Pulmonary artery endothelial cell (primary cell): ENCODE data around the gene PLA2G7. TPM values are rescaled to one million over a fixed set of nuclear protein-coding genes. Genes with fewer than 3 reads are reported as not detected.

Experiments used
- DNase-seq: peaks from one replicate; pipeline ENCODE4 v3.0.0-alpha.2; 2011; ENCODE audit warnings: low read depth, low spot score
- total RNA-seq: library from RNA; depleted of rRNA; stranded (reverse); fragments of >200 nt; gene quantifications from 2 replicates; pipeline ENCODE4 v1.2.3, GENCODE V29; 2014

Gene PLA2G7
- total RNA-seq, 1 donor from 2014 or later: not detected

DNA sequence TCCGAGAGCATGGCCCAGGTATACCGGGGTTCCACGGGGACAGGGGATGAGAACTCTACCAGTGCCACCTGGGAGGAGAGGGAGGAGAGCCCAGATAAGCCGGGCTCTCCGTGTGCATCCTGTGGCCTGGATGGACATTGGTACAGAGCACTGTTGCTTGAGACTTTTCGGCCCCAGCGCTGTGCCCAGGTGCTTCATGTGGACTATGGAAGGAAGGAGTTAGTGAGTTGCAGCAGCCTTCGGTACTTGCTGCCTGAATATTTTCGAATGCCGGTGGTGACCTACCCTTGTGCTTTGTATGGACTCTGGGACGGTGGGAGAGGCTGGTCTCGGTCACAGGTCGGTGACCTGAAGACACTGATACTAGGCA is 46.2 kb downstream of the PLA2G7 start:
- no peak for DNase-seq

DNA sequence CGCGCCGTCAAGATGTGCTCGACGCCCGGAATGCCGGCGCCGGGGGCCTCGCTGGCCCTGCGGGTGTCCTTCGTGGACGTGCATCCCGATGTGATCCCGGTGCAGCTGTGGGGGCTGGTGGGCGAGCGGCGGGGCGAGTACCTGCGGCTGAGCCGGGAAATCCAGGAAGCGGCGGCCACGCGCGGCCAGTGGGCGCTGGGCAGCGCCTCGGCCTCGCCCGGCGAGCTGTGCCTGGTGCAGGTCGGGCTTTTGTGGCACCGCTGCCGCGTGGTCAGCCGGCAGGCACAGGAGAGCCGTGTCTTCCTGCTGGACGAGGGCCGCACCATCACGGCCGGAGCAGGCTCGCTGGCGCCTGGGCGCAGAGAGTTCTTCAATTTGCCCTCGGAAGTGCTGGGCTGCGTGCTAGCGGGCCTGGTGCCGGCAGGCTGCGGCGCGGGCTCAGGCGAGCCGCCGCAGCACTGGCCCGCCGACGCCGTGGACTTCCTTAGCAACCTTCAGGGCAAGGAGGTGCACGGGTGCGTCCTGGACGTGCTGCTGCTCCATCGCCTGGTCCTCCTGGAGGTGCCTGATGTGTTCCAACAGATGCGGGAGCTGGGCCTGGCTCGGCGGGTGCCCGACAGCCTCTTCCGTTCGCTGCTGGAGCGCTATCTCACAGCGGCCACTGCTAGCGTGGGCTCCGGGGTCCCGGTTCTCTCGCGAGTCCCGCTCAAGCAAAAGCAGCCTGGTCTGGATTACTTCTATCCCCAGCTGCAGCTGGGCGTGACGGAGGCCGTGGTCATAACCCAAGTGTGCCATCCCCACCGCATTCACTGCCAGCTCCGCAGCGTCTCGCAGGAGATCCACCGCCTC is 46.8 kb downstream of the PLA2G7 start:
- no peak for DNase-seq

DNA sequence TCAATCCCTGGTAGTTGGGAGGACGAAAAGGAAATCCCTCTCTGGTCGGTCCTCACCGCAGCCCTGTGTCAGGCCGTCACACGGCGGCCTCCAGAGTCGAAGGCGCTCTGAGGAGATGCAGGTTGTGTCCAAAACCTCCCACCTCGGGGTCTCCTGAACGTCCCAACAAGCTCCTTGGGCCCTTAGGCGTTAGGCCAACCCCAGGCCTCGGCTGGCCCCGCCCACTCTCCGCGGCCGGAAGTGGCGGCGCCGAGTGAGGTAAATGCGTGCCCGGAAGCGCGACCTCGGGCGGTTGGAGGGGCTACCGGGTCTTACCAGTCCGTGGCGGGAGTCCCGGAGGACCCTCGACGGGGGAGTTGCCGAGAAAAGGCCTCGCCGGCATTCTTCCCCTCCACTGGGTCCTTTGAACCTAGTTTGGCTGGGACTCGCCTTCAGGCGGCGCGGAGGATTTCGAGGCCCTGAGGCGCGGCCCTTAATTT is 47.5 kb downstream of the PLA2G7 start, which contains the start of gene TDRD6:
TSS of gene TDRD6 (plus strand) at position 267 of the 479 bp plus-strand sequence. CDS start 244 bp downstream, outside the sequence.
- DNase-seq: no peak

DNA sequence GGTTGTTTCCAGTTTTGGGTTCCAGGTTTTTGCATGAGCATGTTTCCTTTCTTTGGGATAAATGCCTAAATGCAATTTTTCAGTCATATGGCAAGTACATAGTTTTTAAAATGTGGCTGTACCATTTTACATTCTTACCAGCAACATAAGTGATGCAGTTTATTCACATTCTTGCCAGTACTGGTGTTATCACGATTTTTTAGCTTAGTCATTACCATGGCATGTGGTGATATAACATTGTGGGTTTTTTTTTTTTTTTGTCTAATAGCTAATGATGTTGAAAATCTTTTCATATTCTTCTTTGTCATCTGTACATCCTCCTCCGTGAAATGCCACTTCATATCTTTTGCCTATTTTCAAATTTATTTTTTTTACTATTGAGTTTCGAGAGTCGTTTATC is 50.4 kb downstream of the PLA2G7 start:
- no peak for DNase-seq

DNA sequence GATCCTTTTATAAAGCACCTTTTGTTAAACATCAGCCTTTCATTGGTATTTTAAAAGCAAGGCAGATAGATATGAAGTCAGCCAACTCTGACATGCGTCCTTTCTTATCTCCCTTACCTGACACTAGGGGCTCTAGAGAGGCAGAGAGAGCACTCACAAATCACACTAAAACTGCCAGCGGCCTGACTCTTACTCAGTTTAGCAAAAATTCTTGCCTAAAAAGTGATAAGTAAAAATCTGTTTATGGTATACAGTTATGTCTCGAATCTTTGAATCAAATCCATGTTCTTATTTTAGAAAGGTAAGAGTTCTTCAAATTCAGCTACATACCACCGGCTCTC is 57.9 kb downstream of the PLA2G7 start:
- DNase-seq: no peak

DNA sequence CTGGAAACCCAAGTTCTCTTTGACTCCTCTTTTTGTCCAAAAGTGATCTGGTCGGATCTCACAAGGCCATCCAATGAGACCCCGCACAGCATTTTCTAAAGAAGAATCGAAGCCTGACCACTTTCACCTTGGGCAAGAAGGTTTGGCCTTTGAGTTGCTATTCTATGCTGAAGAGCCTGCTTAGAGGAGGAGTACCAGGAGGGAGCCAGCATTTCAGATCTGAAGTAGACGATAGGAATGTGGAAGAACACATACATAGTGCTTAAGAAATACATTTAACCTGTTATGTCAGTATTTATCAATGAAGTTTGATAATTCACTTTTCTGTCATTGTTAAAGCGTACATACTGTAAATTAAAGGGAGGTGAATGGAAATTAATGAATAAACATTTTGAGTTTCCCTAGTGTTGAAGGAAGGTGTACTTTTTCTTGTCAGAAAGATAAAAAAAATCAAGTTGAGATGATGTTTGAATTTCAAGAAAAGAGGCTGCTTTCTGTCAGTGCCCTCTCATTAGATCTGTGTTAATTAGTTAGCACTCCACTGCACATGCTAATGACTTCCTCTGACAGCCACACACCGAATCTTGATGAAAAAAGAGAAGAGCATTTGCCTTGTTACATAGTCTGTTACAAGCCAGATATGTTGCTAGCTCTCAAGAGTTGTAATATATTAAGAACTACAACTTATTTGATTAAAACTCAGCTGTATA is 58.4 kb downstream of the PLA2G7 start:
- no peak for DNase-seq

DNA sequence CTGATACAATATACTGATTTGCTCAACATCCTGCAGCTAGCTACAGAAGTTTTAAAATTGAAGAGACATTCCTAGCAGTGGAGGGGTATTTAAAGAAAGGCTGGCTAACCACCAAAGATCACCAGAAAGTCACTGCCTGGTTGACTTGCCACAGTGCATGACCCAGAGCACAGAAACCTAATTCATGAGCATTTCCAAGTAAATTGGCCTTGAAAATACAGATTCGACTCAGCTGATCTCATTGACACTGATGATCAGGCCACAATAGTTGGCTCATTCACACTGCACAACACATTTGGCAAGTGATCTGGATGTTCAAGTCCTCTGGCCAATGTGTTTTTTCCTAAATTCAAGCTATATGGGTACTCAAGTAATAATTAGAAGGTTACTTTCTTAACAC is 60.8 kb downstream of the PLA2G7 start:
- DNase-seq: no peak

DNA sequence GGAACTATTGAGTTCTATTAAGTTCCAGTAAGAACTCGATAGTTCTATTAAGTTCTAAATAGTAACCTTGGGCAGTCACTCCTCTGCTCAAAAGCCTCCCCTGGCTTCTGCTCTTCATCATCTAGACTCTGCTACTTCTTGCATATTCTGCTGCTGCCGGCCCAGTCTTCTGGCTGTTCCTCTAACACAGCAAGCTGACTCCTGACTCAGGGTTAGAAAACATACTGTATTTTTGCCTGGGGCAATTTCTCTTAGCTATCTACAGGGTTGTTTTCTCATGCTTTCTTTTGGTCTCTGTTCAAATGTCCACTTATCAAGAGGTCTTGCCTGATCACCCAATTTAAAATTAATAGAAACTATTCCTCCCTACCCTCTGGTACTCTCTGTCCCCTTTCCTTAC is 67.8 kb downstream of the PLA2G7 start:
- DNase-seq: no peak

DNA sequence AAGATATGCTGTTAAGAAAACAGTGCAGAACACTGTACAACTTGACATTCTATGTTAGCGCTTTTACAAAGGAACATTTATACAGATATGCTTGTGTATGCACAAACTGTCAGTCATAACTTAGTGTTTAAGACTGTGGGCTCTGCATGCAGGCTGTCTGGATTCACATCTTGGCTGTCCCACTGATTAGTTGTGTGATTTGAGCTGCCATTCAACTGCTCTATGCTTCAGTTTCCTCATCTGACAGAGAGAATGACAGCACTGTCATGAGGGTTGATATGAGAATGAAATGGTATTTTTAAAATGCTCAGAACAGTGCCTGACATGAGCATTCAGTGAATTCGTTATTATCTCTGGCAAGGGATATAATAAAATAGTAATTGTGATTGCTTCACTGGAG is 73.7 kb downstream of the PLA2G7 start:
- no peak for DNase-seq

DNA sequence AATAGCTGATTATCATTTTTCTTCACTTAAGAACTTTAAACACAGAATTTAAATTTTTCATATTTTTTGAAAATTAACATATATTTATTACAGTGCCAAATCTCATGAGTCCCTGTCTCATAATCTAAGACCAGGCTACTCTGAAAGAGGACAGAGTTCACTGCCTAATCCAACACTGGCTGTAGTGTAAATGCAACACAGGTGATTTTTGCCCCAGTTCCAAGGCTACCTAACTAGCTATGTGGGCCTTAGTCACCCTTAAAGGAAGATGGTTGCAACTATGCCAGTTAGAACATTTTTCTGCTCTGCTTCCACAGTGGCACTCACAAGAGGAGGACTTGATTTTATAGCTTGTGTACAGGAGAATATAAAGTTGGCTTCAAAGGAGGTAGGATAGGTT is 77.5 kb downstream of the PLA2G7 start:
- DNase-seq: no peak

DNA sequence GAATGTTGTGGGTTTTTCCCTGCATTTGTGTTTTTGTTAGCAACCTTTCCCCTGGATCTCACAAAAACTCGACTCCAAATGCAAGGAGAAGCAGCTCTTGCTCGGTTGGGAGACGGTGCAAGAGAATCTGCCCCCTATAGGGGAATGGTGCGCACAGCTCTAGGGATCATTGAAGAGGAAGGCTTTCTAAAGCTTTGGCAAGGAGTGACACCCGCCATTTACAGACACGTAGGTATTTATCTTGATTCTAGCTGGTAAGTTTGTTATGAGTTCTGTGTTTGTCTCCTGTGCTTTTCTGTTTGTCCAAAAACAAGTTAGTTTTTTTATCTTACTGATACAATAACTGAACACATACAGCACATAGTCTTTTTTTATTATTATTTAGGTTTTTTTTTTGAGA is 79.4 kb downstream of the PLA2G7 start:
- no peak for DNase-seq

Other genes starting within 250 kb of the PLA2G7 start
- 0.07 TPM in 1 of 2 replicates, not detected in the other for gene RCAN2, start 243.9 kb downstream of the PLA2G7 start, total RNA-seq
- gene CYP39A1, start 82.6 kb downstream of the PLA2G7 start, total RNA-seq: 0.13 and 0.18 TPM in 2 replicates
- 0.66 and 1.9 TPM in 2 replicates for gene SLC25A27, start 82.4 kb downstream of the PLA2G7 start, total RNA-seq
- gene TDRD6, start 47.5 kb downstream of the PLA2G7 start, total RNA-seq: 0.04 TPM in 1 of 2 replicates, not detected in the other
- gene ANKRD66, start 11.6 kb upstream of the PLA2G7 start, total RNA-seq: not detected in 2 replicates
- not detected in 2 replicates for gene MEP1A, start 58.0 kb upstream of the PLA2G7 start, total RNA-seq
- gene ADGRF5, start 186.6 kb upstream of the PLA2G7 start, total RNA-seq: 2.0 and 20.1 TPM in 2 replicates